ENCODE measurements around the gene SIL1.
"Not testable (repeated sequence)": the region's sequence is repeated elsewhere in the genome, so short reads cannot be mapped to it uniquely, and the experiment has no call there.

The SIL1 gene

DNA sequence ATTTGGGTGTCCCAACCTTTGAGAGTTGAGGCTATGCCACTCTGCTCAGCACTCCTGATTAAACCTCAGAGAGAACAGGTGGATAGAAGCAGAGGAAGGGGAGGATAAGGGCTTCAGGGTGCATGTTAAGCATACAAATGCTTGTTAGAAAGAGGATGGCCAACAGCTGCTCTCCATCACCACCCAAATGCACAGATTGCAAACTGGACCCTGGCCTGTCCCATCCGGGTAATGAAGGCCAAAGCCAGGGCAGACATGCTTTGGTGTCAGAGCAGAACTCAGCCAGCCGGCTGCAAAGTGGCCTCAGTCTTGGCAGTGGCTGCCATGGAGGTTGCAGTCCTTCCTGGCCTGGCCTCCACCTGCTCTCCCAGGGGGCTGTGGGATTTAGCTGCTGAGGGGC is 84.3 kb downstream of the SIL1 start:
- no peak for DNase-seq (ENCODE audit: low read depth in 1 of 2, low spot score in 1 of 2)

DNA sequence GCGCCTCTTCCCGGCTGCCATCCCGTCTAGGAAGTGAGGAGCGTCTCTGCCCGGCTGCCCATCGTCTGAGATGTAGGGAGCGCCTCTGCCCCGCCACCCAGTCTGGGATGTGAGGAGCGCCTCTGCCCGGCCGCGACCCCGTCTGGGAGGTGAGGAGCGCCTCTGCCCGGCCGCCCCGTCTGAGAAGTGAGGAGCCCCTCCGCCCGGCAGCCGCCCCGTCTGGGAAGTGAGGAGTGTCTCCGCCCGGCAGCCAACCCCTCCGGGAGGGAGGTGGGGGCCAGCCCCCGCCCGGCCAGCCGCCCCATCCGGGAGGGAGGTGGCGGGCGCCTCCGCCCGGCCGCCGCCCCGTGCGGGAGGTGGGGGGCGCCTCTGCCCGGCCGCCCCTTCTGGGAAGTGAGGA is 85.8 kb downstream of the SIL1 start:
- DNase-seq (ENCODE audit: low read depth in 1 of 2, low spot score in 1 of 2): not testable (repeated sequence)

DNA sequence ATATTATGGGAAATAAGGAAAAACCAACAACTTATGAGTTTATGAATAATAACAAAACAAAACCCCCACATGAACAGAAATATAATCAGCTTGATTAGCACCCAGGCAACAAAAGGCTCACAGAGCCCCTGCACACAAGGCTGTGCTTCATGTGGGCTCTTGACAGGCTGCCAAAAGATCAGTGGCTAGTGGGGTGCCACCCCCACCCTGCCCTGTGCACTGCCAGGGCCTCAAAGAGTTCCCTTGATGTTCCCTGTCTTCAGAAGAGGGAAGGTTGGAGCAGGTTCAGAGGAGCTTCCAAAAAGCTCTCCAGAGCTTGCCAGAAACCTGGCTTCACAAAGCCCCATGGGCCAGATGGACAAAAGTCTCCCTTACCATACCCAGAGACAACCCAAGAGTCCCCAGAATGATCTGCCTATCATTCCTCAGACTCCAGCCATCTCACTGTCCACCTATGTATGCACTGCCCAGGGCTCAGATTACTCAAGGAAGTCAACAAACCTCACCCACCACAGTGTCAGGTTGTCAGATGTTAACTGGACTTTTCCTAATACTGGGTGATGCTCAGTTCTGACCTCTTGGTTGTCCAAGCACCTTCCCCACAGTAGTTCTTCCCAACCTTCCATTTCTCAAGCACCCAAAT is 87.5 kb downstream of the SIL1 start:
- DNase-seq (ENCODE audit: low read depth in 1 of 2, low spot score in 1 of 2): no peak

DNA sequence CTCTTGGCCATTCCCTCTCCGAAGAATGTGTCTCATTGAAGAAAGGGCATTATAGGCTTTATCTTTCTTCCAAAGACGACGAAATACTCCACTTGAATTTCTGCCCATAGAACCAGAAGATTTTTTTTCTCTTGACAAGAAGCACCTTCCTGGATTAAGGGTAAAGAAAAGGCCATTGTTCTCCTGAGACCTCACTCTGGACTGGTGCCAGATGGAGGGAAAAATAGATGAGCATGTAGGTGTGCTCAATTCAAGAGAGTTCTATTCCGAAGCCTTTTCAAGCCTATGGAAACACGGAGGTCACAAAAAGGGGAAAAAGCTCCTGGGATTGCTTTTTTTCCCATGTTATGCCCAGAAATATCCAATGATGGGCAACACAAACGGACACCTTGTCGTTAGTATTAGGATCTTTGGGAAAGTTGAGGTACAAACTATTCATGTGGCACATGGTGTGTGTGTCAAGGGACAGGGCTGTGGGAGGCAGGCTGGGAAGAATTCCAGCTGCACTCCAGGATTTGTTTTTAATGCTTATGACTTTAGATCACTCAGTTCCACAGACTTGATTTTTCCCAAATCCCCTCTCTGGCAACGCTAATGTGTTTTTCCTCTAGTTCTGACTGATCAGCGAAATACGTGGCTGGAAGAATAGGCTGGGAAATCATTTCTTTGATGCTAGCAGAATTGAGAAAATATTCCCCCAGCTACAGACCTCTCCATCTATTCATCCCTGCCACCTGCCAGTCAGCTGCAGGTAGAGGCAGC is 89.9 kb downstream of the SIL1 start:
- no peak for DNase-seq (ENCODE audit: low read depth in 1 of 2, low spot score in 1 of 2)

DNA sequence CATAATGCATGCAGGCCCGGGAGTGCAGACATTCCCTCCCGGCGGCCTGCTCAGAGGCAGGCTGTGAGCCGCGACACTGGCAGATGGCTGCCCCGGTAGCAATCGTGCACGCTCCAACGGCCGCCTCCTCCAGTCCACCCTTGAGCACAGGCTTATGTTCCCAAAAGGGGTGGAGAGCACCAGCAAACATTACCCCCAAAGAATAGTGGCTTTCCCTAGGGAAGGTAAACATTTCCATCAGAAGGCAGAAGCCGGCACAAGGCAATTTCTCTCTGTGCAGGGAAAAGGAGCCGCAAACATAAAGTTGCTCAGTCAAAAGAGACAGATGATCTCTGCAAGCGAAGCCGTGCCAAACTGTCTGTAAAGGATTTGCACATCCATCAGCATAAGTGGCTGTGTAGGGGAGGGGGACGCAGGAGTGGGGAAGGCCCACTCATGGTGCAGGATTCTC is 92.5 kb downstream of the SIL1 start:
- no peak for DNase-seq (ENCODE audit: low read depth in 1 of 2, low spot score in 1 of 2)

DNA sequence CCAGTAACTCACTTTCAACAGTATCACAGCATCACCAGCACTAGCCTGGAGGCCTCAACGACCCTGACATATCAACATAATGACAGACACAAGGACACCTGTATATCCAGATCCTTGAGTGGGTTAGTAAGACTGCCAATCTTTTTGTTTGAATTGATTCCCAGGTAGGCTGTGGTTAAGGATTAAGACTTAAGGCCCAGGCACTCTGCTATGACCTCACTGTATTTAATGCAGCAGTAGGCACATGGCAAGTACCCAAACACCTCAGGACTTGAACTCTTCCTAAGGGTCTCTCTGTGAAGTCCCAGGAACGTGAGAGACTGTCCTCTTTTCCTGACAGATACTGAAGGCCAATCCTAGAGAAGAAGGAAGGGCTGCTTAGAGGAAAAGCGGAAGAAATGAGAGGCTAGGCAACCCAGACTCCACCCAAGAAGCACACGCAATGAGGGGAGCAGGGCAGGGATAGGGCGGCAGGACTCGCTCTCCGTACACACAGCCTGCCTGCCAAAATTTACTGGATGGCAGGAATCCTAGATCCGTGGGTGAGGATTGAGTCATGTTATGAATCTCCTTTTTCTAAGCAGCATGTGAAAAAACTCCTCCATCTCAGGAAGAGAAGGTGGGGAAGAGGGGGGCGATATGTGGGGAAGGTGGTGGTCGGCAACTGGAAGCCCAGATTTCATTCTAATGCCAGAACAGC is 93.4 kb downstream of the SIL1 start:
- DNase-seq (ENCODE audit: low read depth in 1 of 2, low spot score in 1 of 2): no peak

DNA sequence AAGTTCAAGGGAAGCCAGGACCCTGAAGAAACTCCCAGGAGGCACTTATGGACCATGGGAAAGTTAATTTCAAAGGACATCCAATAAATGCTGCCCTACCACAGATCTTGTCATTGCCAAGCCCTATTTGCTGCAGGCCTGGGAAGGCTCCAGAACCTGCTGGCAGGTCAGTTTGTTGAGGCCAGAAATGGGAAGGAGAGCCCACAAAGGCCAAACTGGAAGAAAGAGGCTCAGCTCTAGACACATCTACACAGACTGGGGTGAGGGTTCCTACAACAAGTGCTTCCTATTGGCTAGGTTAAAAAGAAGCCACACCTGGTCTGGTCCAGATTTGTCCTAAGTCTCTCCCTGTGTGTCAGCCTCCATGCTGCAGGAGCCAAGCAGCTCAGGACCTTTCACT is 94.4 kb downstream of the SIL1 start:
- no peak for DNase-seq (ENCODE audit: low read depth in 1 of 2, low spot score in 1 of 2)

DNA sequence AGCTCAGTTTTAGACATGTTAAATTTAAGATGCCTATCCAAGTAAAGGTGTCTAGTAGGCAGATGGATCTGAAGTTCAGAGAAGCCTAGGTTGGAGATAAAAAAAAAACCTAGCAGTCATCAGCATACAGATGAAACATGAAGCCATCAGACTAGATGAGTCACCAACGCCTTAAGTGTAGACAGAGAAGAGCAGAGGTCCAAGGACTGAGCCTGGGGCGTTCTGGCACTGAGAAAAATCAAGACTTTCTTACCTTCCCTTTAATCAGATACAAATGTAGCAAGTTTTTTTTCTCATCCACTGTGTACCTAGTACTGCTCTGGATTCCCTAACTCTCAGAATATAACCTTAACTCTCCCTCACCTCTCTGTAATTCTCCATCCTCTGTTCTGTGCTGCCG is 97.3 kb downstream of the SIL1 start:
- no peak for DNase-seq (ENCODE audit: low read depth in 1 of 2, low spot score in 1 of 2)

DNA sequence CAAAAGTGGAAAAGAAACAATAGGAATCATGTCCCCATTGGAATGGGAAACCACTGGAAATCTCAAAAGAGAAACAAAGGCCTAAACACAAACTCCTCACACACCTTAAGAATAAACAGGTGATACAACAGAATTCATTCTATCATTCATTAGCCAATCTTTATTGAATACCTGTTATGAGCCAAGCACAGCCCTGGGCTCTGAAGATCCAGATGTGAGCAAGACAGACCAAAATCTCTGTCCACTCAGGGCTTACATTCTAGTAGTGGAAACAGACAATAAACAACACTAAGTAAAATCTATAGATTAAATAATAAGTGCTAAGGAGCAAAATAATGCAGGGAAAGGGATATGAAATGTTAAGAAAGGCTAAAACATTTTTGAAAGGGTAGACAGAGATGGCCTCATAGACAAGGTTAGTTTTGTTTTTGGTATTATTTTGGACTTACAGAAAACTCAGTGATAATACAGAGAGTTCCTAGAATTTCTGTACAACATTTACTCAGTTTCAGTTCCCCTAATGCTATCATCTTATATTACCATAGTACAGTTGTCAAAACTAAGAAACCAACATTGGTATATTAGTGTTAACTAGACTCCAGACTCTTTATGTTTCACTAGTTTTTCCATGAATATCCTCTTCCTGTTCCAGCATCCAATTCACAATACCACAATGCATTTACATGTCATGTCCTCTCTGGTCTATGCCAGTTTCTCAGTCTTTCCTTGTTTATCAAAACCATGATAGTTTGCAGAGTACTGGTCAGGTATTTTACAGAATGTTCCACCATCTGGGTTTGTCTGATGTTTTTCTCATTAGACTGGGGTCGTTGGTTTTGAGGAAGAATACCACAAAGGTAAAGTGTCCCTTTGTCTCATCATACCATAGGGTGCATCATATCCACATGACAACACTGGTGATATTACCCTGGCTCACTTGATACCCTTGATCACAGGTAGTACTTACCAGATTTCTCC is 103.7 kb downstream of the SIL1 start:
- no peak for DNase-seq (ENCODE audit: low read depth in 1 of 2, low spot score in 1 of 2)

DNA sequence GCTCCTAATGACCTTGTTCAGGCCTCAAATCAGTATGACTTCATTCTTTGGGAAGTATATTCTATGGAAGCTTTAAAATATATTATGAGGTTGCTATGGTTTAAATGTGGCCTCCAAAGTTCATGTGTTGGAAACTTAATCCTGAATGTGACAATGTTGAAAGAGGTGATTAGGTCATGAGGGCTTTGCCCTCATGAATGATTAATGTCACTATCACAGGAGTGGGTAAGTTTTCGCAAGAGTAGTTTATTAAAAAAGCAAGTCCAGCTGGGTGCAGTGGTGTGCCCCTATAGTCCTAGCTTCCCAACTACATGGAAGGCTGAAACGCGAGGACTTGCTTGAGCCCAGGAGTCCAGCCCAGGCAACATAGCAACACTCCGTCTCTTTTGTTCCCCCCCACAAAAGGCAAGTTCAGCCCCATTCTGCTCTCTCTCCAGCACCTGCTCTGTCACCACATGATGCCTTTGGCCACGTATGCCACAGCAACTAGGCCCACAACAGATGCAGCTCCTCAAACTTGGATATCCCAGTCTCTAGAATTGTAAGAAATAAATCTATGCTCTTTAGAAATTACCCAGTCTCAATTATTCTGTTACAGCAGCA is 105.3 kb downstream of the SIL1 start:
- DNase-seq (ENCODE audit: low read depth in 1 of 2, low spot score in 1 of 2): no peak

DNA sequence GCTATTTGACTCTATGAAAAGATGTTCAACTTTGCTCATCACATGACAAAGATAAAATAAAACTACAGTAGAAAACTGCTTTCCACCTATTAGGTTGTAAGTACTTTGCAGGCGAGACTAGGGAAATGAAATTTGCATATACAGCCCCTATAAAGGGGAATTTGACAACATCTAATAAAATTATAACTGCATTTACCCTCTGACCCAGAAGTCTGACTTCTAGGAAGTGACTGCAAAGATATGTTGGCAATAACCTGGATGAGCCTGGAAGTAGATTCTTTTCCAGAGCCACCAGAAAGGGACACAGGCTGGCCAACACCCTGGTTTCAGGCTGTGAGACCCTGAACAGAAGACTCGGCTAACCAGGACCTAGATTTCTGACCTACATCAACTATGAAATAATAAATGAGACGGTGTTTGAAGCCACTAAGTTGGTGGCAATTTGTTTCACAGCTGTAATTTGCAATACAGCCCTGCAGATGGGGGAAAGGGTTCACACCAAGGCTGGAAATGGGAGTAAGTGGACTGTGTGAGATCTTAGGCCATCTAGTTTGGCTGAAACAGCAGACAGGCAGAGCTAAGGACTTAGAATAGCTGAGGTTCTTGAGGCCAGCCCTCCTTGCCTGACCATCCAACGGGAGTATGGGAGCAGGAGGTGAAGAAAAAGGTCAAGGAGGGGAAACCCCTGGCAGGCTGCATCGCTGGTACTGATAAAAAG is 106.6 kb downstream of the SIL1 start:
- DNase-seq (ENCODE audit: low read depth in 1 of 2, low spot score in 1 of 2): no peak

DNA sequence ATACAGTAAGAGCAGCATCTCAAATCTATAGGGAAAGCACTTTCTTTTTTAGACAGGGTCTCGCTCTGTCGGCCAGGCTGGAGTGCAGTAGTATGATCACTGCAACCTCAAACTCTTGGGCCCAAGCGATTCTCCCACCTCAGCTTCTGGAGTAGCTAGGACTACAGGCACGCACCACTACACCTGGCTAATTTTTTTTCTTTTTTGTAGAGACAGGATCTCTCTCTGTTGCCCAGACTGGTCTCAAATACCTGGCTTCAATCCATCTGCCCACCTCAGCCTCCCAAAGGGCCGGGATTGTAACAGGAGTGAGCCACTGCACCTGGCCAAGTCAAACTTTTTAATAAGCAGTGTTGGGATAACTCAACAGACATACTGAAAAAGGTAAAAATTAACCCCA is 107.6 kb downstream of the SIL1 start:
- DNase-seq (ENCODE audit: low read depth in 1 of 2, low spot score in 1 of 2): no peak

DNA sequence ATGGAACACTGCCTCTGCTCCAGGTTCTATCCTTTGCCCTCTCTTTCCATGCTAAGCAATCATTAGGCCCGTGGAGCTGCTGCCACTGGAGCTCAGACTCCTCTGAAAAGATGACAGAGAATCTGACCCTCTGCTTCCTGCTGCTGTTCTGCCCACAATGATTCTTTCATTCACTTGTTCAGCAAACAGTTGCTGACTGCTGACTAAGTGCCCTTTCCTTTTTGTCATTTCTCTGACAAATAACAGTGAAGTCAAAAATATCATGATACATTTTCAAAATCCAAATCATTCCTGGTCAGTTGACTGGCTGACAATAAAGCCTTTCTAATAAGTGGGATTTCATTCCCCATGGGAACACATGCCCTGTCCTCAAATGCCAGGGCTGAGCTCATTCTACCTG is 110.1 kb downstream of the SIL1 start:
- DNase-seq (ENCODE audit: low read depth in 1 of 2, low spot score in 1 of 2): no peak

DNA sequence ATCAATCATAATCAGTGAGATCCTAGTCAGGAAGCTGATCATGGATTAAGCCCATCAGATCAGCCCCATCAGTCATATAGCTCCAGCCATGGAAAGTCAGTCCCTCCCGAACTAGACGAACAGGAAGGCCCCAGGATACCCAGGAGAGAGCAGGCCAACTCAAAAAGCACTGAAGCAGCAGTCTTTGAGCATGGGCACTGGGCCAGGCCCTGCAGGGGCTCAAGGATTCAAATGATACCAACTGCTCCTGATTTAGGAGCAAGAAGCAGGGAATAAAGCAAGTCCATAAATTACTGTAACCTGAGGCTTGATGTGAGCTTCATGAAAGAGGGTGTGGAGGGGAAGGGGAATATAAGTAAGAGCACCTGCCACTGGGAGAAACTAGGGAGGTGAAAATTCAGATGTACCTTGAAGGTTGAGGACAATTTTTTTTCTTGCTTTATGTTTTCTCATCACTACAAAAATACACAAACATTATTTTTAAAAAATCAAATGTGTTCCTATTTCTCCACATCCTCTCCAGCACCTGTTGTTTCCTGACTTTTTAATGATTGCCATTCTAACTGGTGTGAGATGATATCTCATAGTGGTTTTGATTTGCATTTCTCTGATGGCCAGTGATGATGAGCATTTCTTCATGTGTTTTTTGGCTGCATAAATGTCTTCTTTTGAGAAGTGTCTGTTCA is 115.2 kb downstream of the SIL1 start:
- no peak for DNase-seq (ENCODE audit: low read depth in 1 of 2, low spot score in 1 of 2)

DNA sequence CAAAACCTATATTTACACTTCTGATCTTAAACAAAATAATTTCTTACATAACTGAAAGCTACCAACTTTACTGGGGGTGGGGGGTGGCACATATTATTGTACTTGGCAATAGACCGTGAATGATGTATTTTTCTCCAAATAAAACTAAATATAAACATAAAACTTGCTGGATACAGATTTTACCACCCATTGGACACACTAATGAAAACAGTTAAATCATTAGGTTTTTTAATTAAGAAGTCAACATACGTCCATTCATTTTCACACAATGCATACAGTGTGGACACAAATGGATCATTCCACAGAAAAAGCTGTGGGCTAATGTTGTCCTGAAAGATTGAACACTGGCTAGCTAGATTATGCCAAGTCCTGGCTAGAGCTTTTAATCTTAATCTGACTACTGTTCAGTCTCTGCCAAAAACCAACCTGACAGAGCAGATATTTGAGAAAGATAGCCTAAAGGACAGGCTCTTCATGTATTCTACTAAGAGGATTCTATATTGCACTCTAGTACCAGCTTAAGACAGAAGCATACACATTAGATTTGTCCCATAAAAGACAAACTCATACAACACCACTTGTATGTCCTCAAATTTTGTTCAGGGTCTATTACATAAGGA is 118.1 kb downstream of the SIL1 start:
- no peak for DNase-seq (ENCODE audit: low read depth in 1 of 2, low spot score in 1 of 2)

DNA sequence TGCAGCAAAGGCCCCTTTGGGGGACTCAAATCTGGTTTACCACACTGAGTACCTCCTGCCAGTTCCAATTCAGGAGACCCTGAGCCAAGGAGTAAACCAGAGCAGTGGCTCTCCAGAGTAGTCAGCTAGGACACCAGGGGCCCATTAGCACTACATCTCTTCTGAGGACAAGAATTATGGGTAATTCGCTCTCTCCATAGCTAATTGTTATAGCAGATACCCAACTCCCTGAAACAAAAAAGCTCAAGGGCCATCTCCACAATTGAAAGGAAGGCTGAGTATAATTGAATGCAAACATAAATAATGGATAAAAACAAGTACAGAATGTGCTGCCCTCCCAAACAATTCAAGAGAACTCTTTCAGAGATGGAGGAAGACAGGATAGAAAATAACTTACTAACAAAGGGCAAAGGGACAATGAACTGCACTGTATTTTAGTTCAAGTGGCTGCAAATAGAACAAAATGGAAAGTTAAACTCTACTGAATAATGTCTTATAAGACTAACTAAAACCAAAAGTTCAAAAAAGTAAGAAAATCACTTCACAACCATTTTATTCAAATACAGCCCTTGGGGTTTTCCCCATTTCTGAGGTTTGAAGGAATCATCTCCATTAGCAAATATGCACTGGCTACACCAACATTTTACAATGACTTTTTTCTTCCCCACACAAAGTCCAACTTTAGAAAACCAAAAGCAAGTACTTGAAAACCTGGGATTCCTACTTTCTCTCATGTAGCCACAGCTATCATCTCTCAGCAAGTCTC is 118.8 kb downstream of the SIL1 start:
- DNase-seq (ENCODE audit: low read depth in 1 of 2, low spot score in 1 of 2): no peak

DNA sequence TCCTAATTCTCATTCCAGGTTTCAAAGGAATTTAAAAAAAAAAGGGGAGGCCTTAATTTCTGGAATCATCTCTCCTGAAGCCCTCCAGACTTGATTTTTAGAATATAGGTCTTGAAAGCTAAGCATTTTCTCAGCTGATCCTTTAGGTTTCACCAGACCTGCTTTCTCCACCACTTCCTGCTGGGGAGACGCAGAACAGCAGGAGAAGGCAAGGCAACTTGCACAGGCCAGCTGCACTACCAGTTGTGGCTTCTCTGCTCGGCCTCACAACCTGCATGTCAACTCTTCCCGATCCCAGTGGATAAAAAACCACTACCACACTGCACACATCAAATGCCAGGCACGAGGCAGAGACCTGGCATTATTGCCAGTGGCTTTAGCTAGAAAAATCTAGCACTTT is 119.8 kb downstream of the SIL1 start:
- DNase-seq (ENCODE audit: low read depth in 1 of 2, low spot score in 1 of 2): no peak

DNA sequence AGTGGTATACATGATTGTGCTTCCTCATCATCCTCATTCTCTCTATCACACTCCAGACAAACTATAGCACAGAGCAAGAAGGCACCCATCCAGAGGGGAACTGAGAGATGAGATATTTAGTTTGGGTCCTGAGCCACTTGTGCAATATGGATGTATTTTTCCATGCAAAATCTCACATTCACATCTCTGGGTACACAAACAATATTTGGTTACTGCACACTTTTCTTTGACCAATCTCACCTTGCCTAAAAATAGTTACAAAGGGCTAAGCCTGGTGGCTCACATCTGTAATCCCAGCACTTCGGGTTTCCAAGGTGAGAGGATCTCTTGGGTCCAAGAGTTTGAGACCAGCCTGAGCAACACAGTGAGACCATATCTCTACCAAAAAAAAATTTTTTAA is 120.3 kb downstream of the SIL1 start:
- DNase-seq (ENCODE audit: low read depth in 1 of 2, low spot score in 1 of 2): no peak
